Coronary artery (tissue), 2 donors: ENCODE results near the gene AMDHD2.

Experiments
- DNase-seq: peaks from one replicate; pipeline ENCODE4 v3.0.0-alpha.2; 2017; ENCODE audit warnings: low spot score
- H3K27ac ChIP-seq, 2 donors: fragments of 200-600 bp; sonication (generic); one replicate each; pipeline ENCODE4 v1.5.1; 2016 to 2019
- H3K4me3 ChIP-seq: fragments of 200-600 bp; sonication (generic); 2 replicates; pipeline ENCODE4 v1.5.1; 2016; ENCODE audit warnings: mild to moderate bottlenecking, moderate library complexity
- CTCF ChIP-seq: fragments of 200-600 bp; sonication (generic); IDR thresholded peaks from one replicate; pipeline ENCODE4 v1.5.1; 2019; ENCODE audit warnings: antibody characterized with exemption

Gene AMDHD2

GRCh38 chr16:2508722-2509400, 11.3 kb upstream of the AMDHD2 start:
- no peak for TF ChIP-seq CTCF
- no peak overlapping the region for H3K4me3 ChIP-seq
- DNase-seq = no peak
- H3K27ac ChIP-seq = peak overlapping the region in 1 of 2 donors; percentile 79

- Histone ChIP-seq H3K4me3 (peak overlapping the region; percentile 42), H3K27ac (peak overlapping the region in 1 of 2 donors; percentile 22)
- no peak for TF ChIP-seq CTCF
- no peak for DNase-seq
Observed at GRCh38 chr16:2511128-2511800, 8.9 kb upstream of the AMDHD2 start.

GRCh38 chr16:2511996-2512734, 8.0 kb upstream of the AMDHD2 start:
- Histone ChIP-seq H3K27ac (peak overlapping the region in 1 of 2 donors; percentile 22), H3K4me3 (no peak overlapping the region)
- no peak for TF ChIP-seq CTCF
- no peak for DNase-seq

- DNase-seq = no peak
- TF ChIP-seq CTCF = no peak
- H3K4me3 ChIP-seq = peak overlapping the region; percentile 94
- H3K27ac ChIP-seq = peak overlapping the region; percentile 81 to 97
Observed at GRCh38 chr16:2512735-2513404, 7.3 kb upstream of the AMDHD2 start.

GRCh38 chr16:2513405-2514332, 6.5 kb upstream of the AMDHD2 start, which contains the start of gene ATP6V0C:
TSS of gene ATP6V0C (plus strand) at chr16:2513952. CDS start at chr16:2514104, 152 bp downstream.
- peak; percentile 93 for DNase-seq
- peak within 1 kb of the TSS; percentile 81 to 97 for H3K27ac ChIP-seq
- peak within 1 kb of the TSS; percentile 94 for H3K4me3 ChIP-seq
- no peak for TF ChIP-seq CTCF
